OCI-LY3 (cell line): ENCODE results near the gene RWDD4.

Experiments
- H2AFZ ChIP-seq: fragments of 200-600, 300-600 bp; shearing (Covaris generic); 2 replicates; pipeline ENCODE4 v1.6.0; 2014; ENCODE audit warnings: antibody characterized with exemption, low read depth, low read length
- H3K27ac ChIP-seq: fragments of 200-600, 300-600 bp; sonication (generic); 2 replicates; pipeline ENCODE4 v1.5.1; 2014; ENCODE audit warnings: mild to moderate bottlenecking, low read length, moderate library complexity, mixed read lengths
- H3K27me3 ChIP-seq: fragments of 200-600, 300-600 bp; sonication (generic); 2 replicates; pipeline ENCODE4 v1.6.1; 2014; ENCODE audit warnings: low read depth, low read length, mixed read lengths
- H3K36me3 ChIP-seq: fragments of 200-600, 300-600 bp; sonication (generic); replicated peaks from 2 replicates; pipeline ENCODE3; 2014; ENCODE audit warnings: low read depth, low read length, mixed read lengths
- H3K4me1 ChIP-seq: fragments of 300-600, 200-600 bp; sonication (generic); 2 replicates; pipeline ENCODE4 v1.6.1; 2014; ENCODE audit warnings: low read length, mixed read lengths
- H3K4me2 ChIP-seq: fragments of 200-600, 300-600 bp; sonication (generic); 2 replicates; pipeline ENCODE4 v1.6.1; 2014; ENCODE audit warnings: low read length, mixed read lengths
- H3K4me3 ChIP-seq: fragments of 300-600, 200-600 bp; sonication (generic); 2 replicates; pipeline ENCODE4 v1.5.1; 2014; ENCODE audit warnings: antibody characterized with exemption, mild to moderate bottlenecking, low read length, moderate library complexity
- H3K79me2 ChIP-seq: fragments of 300-600, 200-600 bp; shearing (Covaris generic); 2 replicates; pipeline ENCODE4 v1.6.1; 2014; ENCODE audit warnings: mild to moderate bottlenecking, low read length, mixed read lengths
- H3K9ac ChIP-seq: fragments of 300-600, 200-600 bp; shearing (Covaris generic); 2 replicates; pipeline ENCODE4 v1.6.0; 2014; ENCODE audit warnings: mild to moderate bottlenecking, low read length, moderate library complexity
- H3K9me3 ChIP-seq: fragments of 200-600, 300-600 bp; shearing (Covaris generic); 2 replicates; pipeline ENCODE4 v1.6.1; 2014; ENCODE audit warnings: low read length, mixed read lengths; ENCODE audit not compliant: insufficient read depth
- H4K20me1 ChIP-seq: fragments of 200-600, 300-600 bp; sonication (generic); 2 replicates; pipeline ENCODE4 v1.6.1; 2016; ENCODE audit warnings: low read length, mixed read lengths; ENCODE audit not compliant: insufficient read depth
- EZH2phosphoT487 ChIP-seq: fragments of 200-600 bp; shearing (Covaris generic); IDR thresholded peaks from 2 replicates; pipeline ENCODE4 v1.6.1; 2018; ENCODE audit warnings: antibody characterized with exemption, mixed run types, low read depth
- TF ChIP-seq, protein P1 (sequence below): fragments of 200-600, 300-600 bp; sonication (generic); IDR thresholded peaks from 2 replicates; pipeline ENCODE4 v1.5.1; 2014; ENCODE audit warnings: antibody characterized with exemption, low read length, low read depth

RWDD4 gene

GRCh38 chr4:183691897-183692296 is 32.9 kb upstream of the RWDD4 start:
- Histone ChIP-seq H3K27ac (no peak overlapping the region), H3K4me3 (no peak overlapping the region), H3K27me3 (no peaks in the 10 kb centered on the region), H3K4me2 (no peak overlapping the region), H3K9me3 (no peaks in the 10 kb centered on the region), H4K20me1 (no peaks in the 10 kb centered on the region), H2AFZ (no peak overlapping the region), H3K36me3 (no peaks in the 10 kb centered on the region), H3K9ac (no peak overlapping the region), H3K79me2 (no peaks in the 10 kb centered on the region), H3K4me1 (no peaks in the 10 kb centered on the region)
- TF ChIP-seq, protein P1, sequence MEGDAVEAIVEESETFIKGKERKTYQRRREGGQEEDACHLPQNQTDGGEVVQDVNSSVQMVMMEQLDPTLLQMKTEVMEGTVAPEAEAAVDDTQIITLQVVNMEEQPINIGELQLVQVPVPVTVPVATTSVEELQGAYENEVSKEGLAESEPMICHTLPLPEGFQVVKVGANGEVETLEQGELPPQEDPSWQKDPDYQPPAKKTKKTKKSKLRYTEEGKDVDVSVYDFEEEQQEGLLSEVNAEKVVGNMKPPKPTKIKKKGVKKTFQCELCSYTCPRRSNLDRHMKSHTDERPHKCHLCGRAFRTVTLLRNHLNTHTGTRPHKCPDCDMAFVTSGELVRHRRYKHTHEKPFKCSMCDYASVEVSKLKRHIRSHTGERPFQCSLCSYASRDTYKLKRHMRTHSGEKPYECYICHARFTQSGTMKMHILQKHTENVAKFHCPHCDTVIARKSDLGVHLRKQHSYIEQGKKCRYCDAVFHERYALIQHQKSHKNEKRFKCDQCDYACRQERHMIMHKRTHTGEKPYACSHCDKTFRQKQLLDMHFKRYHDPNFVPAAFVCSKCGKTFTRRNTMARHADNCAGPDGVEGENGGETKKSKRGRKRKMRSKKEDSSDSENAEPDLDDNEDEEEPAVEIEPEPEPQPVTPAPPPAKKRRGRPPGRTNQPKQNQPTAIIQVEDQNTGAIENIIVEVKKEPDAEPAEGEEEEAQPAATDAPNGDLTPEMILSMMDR = no peak
- TF ChIP-seq EZH2phosphoT487 = no peak

GRCh38 chr4:183691006-183691405 is 32.0 kb upstream of the RWDD4 start:
- H3K4me1 ChIP-seq = no peaks in the 10 kb centered on the region
- no peaks in the 10 kb centered on the region for H4K20me1 ChIP-seq
- H3K4me2 ChIP-seq = no peak overlapping the region
- no peak overlapping the region for H3K27ac ChIP-seq
- no peaks in the 10 kb centered on the region for H3K9me3 ChIP-seq
- H3K27me3 ChIP-seq = no peaks in the 10 kb centered on the region
- no peak overlapping the region for H3K4me3 ChIP-seq
- no peak overlapping the region for H2AFZ ChIP-seq
- H3K79me2 ChIP-seq = no peaks in the 10 kb centered on the region
- H3K36me3 ChIP-seq = no peaks in the 10 kb centered on the region
- no peak overlapping the region for H3K9ac ChIP-seq
- TF ChIP-seq, protein P1 = no peak
- TF ChIP-seq EZH2phosphoT487 = no peak

DNA sequence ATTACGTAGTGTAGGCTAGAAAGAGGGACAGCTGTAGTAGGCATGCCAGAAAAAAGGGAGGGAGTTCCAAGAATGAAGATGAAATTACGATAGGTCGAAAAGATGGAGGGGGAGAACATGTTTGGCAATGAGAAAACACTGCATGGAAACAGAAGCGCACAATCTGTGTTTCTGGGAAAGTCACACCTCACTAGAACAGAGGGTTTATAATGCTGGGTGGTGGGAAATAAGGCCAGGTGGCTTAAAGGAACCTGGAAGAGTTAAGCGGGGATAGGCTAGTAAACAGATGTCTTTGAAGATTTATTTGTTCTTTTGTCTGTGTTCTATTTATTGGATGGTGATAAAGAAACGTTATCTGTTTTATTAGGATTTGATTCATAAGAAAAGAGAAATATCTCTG is 29.2 kb upstream of the RWDD4 start:
- no peaks in the 10 kb centered on the region for H4K20me1 ChIP-seq
- TF ChIP-seq EZH2phosphoT487 = no peak
- TF ChIP-seq, protein P1 = no peak

GRCh38 chr4:183686461-183686860 is 27.5 kb upstream of the RWDD4 start:
- H3K27ac ChIP-seq = no peak overlapping the region
- TF ChIP-seq EZH2phosphoT487 = no peak
- TF ChIP-seq, protein P1 = no peak
- H3K36me3 ChIP-seq = no peaks in the 10 kb centered on the region
- no peak overlapping the region for H2AFZ ChIP-seq
- H3K4me2 ChIP-seq = no peak overlapping the region
- no peaks in the 10 kb centered on the region for H3K27me3 ChIP-seq
- no peaks in the 10 kb centered on the region for H4K20me1 ChIP-seq
- no peak overlapping the region for H3K4me3 ChIP-seq
- H3K4me1 ChIP-seq = no peaks in the 10 kb centered on the region
- H3K9ac ChIP-seq = no peak overlapping the region
- H3K9me3 ChIP-seq = no peaks in the 10 kb centered on the region
- H3K79me2 ChIP-seq = no peaks in the 10 kb centered on the region

More for the DNA sequence above, 29.2 kb upstream of the RWDD4 start:
- H3K36me3 ChIP-seq = no peaks in the 10 kb centered on the region
- no peak overlapping the region for H3K4me3 ChIP-seq
- no peaks in the 10 kb centered on the region for H3K27me3 ChIP-seq
- H3K27ac ChIP-seq = no peak overlapping the region
- H3K9me3 ChIP-seq = no peaks in the 10 kb centered on the region
- no peaks in the 10 kb centered on the region for H3K79me2 ChIP-seq
- H3K4me1 ChIP-seq = no peaks in the 10 kb centered on the region
- H3K9ac ChIP-seq = no peak overlapping the region
- H2AFZ ChIP-seq = no peak overlapping the region
- no peak overlapping the region for H3K4me2 ChIP-seq
